ENCODE data around the gene NDUFV2.

- no peak for TF ChIP-seq CTCF (optimal IDR thresholded peaks at IDR 0.05 in 1 of 3, IDR thresholded peaks at IDR 0.05 in 1 of 3, conservative IDR thresholded peaks at IDR 0.05 in 1 of 3; ENCODE audit: extremely low read depth in 1 of 3, insufficient read depth in 2 of 3, low read length in 3 of 3)
- no peak for TF ChIP-seq EZH2 (IDR thresholded peaks at IDR 0.05; ENCODE audit: low read length)
Observed at GRCh38 chr18:9139400-9140039, 37.0 kb downstream of the NDUFV2 start.

Data from keratinocyte (primary cell).